CD4-positive, alpha-beta T cell treated with Interleukin-12 subunit alpha and Interleukin-12 subunit beta, for 1 hour (primary cell): ENCODE data around the gene FGB.
"Not testable (repeated sequence)": the region's sequence is repeated elsewhere in the genome, so short reads cannot be mapped to it uniquely, and the experiment has no call there.

Experiments
- DNase-seq: peaks from one replicate; pipeline ENCODE4 v3.0.0-alpha.2; 2020

FGB gene

DNA sequence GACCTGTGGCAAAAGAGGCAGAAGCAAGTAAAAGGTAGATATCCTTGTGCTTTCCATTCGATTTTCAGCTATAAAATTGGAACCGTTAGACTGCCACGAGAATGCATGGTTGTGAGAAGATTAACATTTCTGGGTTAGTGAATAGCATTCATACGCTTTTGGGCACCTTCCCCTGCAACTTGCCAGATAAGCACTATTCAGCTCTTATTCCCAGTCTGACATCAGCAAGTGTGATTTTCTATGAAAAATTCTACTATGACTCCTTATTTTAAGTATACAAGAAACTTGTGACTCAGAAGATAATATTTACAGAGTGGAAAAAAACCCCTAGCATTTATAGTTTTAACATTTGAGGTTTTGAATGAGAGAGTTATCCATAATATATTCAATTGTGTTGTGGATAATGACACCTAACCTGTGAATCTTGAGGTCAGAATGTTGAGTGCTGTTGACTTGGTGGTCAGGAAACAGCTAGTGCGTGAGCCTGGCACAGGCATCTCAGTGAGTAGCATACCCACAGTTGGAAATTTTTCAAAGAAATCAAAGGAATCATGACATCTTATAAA is 3.9 kb downstream of the FGB start:
- DNase-seq: no peak

- DNase-seq: no peak
Measured at GRCh38 chr4:154569028-154569427, 6.2 kb downstream of the FGB start.

- no peak for DNase-seq
Measured at GRCh38 chr4:154569584-154569983, 6.8 kb downstream of the FGB start.

- DNase-seq: no peak
Measured at GRCh38 chr4:154573190-154573870, 10.5 kb downstream of the FGB start.

DNA sequence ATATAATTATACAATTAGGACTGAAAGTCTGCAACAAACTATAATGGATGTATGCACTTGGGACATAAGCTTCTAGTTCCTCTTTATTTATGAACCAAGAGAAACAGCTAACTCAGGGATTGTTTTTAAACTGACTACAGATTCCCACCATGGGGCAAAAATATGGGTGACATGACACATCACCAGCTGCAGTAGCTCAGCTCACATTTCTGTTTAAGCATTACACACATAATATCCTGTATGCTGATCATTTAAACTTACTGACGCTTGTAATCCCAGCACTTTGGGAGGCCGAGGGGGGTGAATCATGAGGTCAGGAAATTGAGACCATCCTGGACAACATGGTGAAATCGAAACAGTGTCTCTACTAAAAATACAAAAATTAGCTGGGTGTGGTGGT is 11.5 kb downstream of the FGB start:
- DNase-seq: no peak

- DNase-seq: no peak
Measured at GRCh38 chr4:154577324-154577723, 14.5 kb downstream of the FGB start.

DNA sequence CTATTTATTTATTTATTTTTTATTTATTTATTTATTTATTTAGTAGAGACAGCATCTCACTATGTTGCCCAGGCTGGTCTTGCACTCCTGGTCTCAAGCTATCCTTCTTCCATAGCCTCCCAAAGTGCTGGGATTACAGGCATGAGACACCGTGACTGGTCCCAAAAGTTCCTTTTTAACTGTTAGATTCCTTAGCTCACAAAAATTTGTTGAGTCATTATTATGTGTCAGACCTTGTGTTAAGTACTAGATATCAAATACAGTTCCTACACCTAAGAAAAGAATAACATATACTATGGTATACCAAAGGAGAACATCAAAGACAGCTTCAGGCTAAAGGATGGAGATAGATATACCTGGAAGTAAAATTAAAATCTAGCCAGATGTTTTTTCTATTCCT is 16.1 kb downstream of the FGB start:
- DNase-seq: no peak

DNA sequence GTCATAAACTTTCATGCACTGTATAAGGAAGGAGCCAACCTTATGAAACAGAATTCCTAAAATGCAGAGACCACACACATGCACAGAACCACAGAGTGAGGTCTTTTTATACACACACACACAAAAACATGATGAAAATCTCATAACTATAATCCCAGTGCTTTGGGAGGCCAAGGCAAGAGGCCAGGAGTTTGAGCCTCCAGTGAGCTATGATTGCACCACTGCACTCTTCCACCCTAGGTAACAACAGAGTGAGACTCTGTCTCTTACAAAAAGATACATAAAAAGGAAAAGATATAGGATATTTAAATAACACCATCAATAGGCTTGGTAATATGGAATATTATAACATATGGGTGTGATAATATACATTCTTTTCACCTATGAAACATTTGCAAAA is 17.1 kb downstream of the FGB start:
- DNase-seq: no peak

GRCh38 chr4:154582723-154583122 is 19.9 kb downstream of the FGB start:
- DNase-seq: no peak

DNA sequence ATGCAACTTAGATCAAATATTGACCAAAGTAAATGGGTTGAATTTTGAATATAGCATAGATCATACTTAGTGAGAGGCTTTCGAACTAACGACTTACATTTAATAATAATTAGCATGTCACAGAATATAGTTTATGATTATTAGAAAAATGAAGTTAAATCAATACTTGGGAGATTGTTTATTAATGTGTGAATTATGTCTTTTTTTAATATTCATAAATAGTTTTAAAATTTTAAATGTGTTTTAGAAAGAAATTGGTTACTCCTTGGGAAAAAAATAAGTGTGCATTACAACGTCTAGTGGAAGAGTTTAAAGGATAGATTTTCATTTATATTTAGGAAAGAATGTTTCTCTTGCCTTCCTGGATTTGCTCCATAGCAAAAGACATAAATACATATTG is 20.4 kb downstream of the FGB start:
- no peak for DNase-seq

DNA sequence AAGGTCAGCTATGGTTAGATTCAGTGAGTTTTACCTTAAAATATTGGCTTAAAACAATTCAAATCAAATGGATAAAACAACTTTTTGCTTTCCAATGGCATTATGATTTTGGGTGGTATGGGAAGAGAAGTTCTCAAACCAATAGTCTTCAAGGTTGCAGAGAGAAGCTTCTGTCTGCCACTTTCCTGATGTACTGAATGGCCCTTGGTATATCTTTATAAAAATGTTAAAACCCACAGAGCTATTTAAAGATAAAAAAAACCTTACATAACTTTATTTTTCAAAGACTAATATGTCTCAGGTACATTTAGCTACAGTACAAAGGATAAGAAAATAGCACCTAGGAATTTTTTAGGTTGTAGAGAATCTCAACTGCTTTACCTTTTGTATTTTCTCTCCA is 20.9 kb downstream of the FGB start:
- no peak for DNase-seq

DNA sequence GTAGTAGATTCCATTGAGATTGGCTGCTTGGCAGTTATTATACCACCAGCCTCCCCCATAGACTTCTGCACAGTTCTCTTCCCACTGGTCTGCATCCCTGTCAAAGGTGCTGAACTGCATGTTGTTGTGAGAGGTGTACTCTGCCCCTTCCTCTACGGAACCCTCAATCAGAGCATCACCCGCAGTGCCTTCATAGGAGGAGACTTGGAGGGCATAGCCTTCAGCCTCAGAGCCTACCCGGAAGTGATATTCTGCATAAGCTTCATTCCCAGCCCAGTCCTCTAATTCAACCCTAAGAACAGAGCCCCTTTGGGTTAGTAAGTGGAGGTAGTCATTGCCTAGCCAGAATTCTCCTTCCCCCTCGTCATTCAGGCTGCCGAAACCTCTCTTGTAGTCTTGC is 21.4 kb downstream of the FGB start:
- no peak for DNase-seq

DNA sequence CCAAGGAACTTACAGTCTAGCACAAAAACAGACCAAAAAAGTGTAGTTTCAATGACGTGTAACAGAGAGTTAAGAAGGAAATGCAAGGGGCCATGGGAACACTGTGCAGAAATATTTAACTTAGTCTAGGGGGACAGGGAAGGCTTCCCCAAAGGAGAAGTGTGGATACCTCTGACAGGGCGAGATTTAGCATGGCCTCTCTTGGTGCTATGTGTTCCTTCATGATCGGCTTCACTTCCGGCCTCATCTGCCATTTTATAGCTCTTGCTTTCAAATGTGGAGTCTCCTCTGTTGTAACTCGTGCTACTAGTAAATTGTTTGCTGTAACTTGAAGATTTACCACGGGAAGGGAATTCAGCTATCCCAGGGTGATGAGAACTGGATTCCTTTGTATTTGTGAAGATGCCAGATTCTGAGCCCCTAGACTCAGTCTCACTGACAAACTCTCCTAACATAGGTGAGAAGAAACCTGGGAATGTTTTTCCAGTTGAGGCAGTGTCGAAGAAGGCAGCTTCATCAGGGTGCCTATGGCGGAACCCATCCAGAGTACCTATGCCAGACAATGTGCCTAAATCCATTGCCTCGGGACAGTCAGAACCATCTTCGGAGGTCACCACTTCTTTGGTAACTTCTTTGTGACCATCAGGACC is 22.7 kb downstream of the FGB start:
- no peak for DNase-seq

- no peak for DNase-seq
Measured at GRCh38 chr4:154586296-154587033, 23.7 kb downstream of the FGB start.

DNA sequence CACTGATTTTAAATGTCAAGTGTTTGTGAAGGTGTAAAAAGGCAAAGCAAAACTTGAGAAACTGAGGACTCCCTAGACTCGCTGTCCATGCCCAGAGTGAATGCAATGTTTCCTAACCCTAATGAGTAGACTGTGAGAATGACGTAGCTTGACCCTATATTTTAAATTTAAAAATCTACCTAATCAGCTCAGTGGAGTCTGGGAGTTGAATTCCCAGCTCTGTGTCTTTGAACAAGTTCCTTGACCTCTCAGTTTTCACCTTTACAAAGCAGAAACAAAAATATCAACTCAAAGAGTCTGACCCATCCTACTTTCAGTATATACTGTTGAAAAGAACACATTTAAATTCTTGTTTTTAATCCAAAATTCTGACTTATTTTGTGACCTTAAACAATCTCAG is 25.4 kb downstream of the FGB start:
- DNase-seq: no peak

- no peak for DNase-seq
Measured at GRCh38 chr4:154589296-154590197, 26.7 kb downstream of the FGB start.

GRCh38 chr4:154590329-154591006 is 27.7 kb downstream of the FGB start, which contains the start of gene FGA:
FGA (minus strand) TSS chr4:154590742; CDS start chr4:154590687, 55 bp downstream.
- DNase-seq: no peak

DNA sequence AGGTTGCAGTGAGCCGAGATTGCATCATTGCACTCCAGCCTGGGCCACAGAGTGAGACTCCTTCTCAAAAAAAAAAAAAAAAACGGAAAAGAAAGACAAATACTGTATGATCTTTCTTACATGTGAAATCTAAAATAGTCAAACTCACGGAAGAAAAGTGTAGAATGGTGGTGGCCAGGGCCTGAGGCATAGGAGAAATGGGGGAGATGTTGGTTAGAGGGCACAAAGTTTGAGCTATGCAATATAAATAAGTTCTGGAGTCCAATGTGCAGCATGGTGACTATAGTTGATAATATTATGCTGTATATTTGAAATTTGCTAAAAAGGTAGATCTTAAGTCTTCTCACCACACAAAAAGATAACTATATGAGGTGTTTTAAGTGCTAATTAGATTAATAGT is 29.1 kb downstream of the FGB start:
- DNase-seq: no peak

- DNase-seq: no peak
Measured at GRCh38 chr4:154593868-154594267, 31.1 kb downstream of the FGB start.

- not testable (repeated sequence) for DNase-seq
Measured at GRCh38 chr4:154594343-154594742, 31.5 kb downstream of the FGB start.

DNA sequence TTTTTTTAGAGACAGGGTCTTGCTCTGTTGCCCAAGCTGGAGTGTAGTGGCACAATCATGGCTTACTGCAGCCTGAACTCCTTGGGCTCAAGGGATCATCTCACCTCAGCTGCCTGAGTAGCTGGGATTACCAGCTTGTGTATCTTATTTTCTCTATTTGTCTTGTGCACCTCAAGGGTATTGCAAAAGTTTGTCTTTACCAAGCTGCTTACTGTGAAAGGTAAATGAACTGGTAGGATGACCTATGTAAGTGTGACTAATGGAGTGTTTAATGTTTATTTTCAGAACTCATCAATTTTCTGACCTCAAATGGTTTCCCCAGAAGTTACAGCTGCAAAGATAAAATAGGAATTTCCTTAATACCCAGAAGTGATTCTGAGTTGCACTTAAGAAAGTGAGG is 33.0 kb downstream of the FGB start:
- no peak for DNase-seq

DNA sequence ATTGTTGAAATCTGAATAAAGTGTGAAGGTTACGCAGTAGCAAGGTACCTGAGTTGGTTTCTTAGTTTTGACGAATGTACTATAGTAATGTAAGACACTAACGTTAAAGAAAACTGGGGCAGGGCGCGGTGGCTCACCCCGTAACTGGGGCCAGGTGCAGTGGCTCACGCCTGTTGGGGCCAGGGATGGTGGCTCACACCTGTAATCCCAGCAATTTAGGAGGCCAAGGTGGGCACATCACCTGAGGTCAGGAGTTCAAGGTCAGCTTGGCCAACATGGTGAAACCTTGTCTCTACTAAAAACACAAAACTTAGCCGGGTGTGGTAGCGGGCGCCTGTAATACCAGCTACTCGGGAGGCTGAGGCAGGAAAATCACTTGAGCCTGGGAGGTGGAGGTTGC is 34.5 kb downstream of the FGB start:
- not testable (repeated sequence) for DNase-seq
